K562 (cell line): ENCODE data around the gene TTC9C. TPM values are rescaled to one million over a fixed set of nuclear protein-coding genes. Genes with fewer than 3 reads are reported as not detected.

Source experiments
- MAFK ChIP-seq: IDR thresholded peaks from 2 replicates; pipeline ENCODE4 v1.6.1; 2011; ENCODE audit warnings: low read length, improper control_type of control experiment
- NRF1 ChIP-seq, 2 experiments: fragments of 450-650 bp; IDR thresholded peaks in 1 of 2; conservative IDR thresholded peaks in 1 of 2; 2 replicates each; pipeline ENCODE4 v1.6.1; 2014; ENCODE audit warnings: mild to moderate bottlenecking in 2 of 2
- PURB ChIP-seq: sonication (generic); formaldehyde crosslinking; IDR thresholded peaks from 2 replicates; pipeline ENCODE4 v1.9.0; 2021; ENCODE audit warnings: low read depth, mild to moderate bottlenecking, missing genetic modification reagents
- RUNX1 ChIP-seq: sonication (generic); IDR thresholded peaks from 2 replicates; pipeline ENCODE4 v1.6.1; 2016; ENCODE audit warnings: antibody characterized with exemption, low read depth
- TCF7L2 ChIP-seq: fragments of 150-350 bp; IDR thresholded peaks from 2 replicates; pipeline ENCODE4 v1.6.1; 2016; ENCODE audit warnings: low read depth, mild to moderate bottlenecking, low read length, moderate library complexity
- ZNF124 ChIP-seq: sonication (generic); formaldehyde crosslinking; IDR thresholded peaks from 2 replicates; pipeline ENCODE4 v1.8.1; 2022; ENCODE audit warnings: missing genetic modification reagents
- ZNF318 ChIP-seq, 2 experiments: fragments of 450-650 bp; IDR thresholded peaks; 2 replicates each; pipeline ENCODE4 v1.6.1; 2016; ENCODE audit warnings: mild to moderate bottlenecking in 2 of 2, borderline replicate concordance in 1 of 2, low read depth in 1 of 2, moderate library complexity in 1 of 2
- polyA plus RNA-seq, 8 experiments: library from polyadenylated mRNA; depleted of rRNA in 4 of 8; stranded (reverse) in 5 of 8; unstranded in 3 of 8; fragments of >200 nt; fragmentation: Nextera tagmentation in 2 of 8; fragmentation: Illumina TruSeq in 1 of 8; extraction: Ambion mirVana in 2 of 8; extraction: Trizol in 1 of 8; gene quantifications; 2 replicates each; pipeline versions ENCODE4 v1.2.1 to v1.2.3, GENCODE V29; 2011 to 2014; ENCODE audit warnings: inconsistent platforms in 1 of 8, missing spikeins in 1 of 8
- total RNA-seq, 7 experiments: library from RNA; depleted of rRNA in 6 of 7; stranded (reverse); fragments of >200 nt in 6 of 7; fragmentation: Illumina TruSeq in 2 of 7; extraction: Trizol in 2 of 7; gene quantifications; 2 replicates each; pipeline versions ENCODE4 v1.2.1 to v1.2.3, GENCODE V29; 2011 to 2021; ENCODE audit warnings: low replicate concordance in 1 of 7

Gene TTC9C
- total and polyA plus RNA-seq, 9 of the 15 experiments (the other 6 are each of a cell fraction or from before 2014, with no cell fraction given): 32.8 to 59.0 (median 37.1) TPM

GRCh38 chr11:62775646-62776045, 47.4 kb downstream of the TTC9C start (continued):
- TF ChIP-seq ZNF318 (IDR thresholded peaks at IDR 0.05; ENCODE audit: borderline replicate concordance in 1 of 2, low read depth in 1 of 2) (no peak), RUNX1 (no peak), NRF1 (conservative IDR thresholded peaks at IDR 0.05 in 1 of 2, IDR thresholded peaks at IDR 0.05 in 1 of 2) (no peak), TCF7L2 (no peak), ZNF124 (no peak), MAFK (no peak), PURB (no peak)
